H9 (cell line): ENCODE measurements around the gene TRRAP. TPM values are rescaled to one million over a fixed set of nuclear protein-coding genes. Genes with fewer than 3 reads are reported as not detected.

Source experiments
- DNase-seq: peaks from one replicate; pipeline ENCODE4 v3.0.0-alpha.2; 2017
- H2AFZ ChIP-seq: one replicate; pipeline ENCODE4 v1.6.1; 2013; ENCODE audit warnings: mild to moderate bottlenecking, low read length, control low read depth, moderate library complexity
- H2AK5ac ChIP-seq: 2 replicates; pipeline ENCODE4 v1.6.1; 2013; ENCODE audit warnings: low read length, control low read depth, mixed read lengths; ENCODE audit not compliant: insufficient read length
- H2BK120ac ChIP-seq: one replicate; pipeline ENCODE4 v1.6.1; 2013; ENCODE audit warnings: low read depth, mild to moderate bottlenecking, low read length, control low read depth, inconsistent platforms; ENCODE audit not compliant: poor library complexity, severe bottlenecking
- H2BK12ac ChIP-seq: 2 replicates; pipeline ENCODE4 v1.6.1; 2013; ENCODE audit warnings: low read length, control low read depth, mixed read lengths, low read depth; ENCODE audit not compliant: insufficient read length
- H2BK15ac ChIP-seq: 2 replicates; pipeline ENCODE4 v1.6.1; 2013; ENCODE audit warnings: low read depth, low read length, control low read depth
- H2BK20ac ChIP-seq: one replicate; pipeline ENCODE4 v1.6.1; 2013; ENCODE audit warnings: low read depth, mild to moderate bottlenecking, low read length, control low read depth, inconsistent platforms; ENCODE audit not compliant: poor library complexity, severe bottlenecking
- H2BK5ac ChIP-seq: 2 replicates; pipeline ENCODE4 v1.6.1; 2013; ENCODE audit warnings: low read length, control low read depth, mixed read lengths; ENCODE audit not compliant: insufficient read length
- H3K14ac ChIP-seq: 2 replicates; pipeline ENCODE4 v1.6.1; 2013; ENCODE audit warnings: low read length, control low read depth; ENCODE audit not compliant: insufficient read depth
- H3K18ac ChIP-seq: 2 replicates; pipeline ENCODE4 v1.6.1; 2013; ENCODE audit warnings: low read depth, mild to moderate bottlenecking, mixed read lengths, low read length, control low read depth; ENCODE audit not compliant: insufficient read length
- H3K23ac ChIP-seq: 2 replicates; pipeline ENCODE4 v1.6.1; 2013; ENCODE audit warnings: low read length, control low read depth, mixed read lengths, low read depth; ENCODE audit not compliant: insufficient read length
- H3K23me2 ChIP-seq: 2 replicates; pipeline ENCODE4 v1.6.1; 2013; ENCODE audit warnings: low read depth, mild to moderate bottlenecking, mixed read lengths, low read length, control low read depth; ENCODE audit not compliant: insufficient read length, poor library complexity, severe bottlenecking
- H3K27ac ChIP-seq: 2 replicates; pipeline ENCODE4 v1.5.1; 2013; ENCODE audit warnings: low read length, control low read depth, mixed read lengths, low read depth; ENCODE audit not compliant: insufficient read length
- H3K27me3 ChIP-seq: 2 replicates; pipeline ENCODE4 v1.6.1; 2013; ENCODE audit warnings: low read length, control low read depth, inconsistent platforms; ENCODE audit not compliant: insufficient read depth
- H3K4ac ChIP-seq: 2 replicates; pipeline ENCODE4 v1.6.1; 2013; ENCODE audit warnings: low read depth, mild to moderate bottlenecking, control low read depth, inconsistent platforms, low read length, moderate library complexity
- H3K4me1 ChIP-seq: 2 replicates; pipeline ENCODE4 v1.6.1; 2013; ENCODE audit warnings: low read length, control low read depth, inconsistent platforms; ENCODE audit not compliant: insufficient read depth
- H3K4me2 ChIP-seq: 2 replicates; pipeline ENCODE4 v1.6.1; 2013; ENCODE audit warnings: low read length, control low read depth, mixed read lengths; ENCODE audit not compliant: insufficient read length, insufficient read depth
- H3K56ac ChIP-seq: 2 replicates; pipeline ENCODE4 v1.6.1; 2013; ENCODE audit warnings: low read depth, mild to moderate bottlenecking, mixed read lengths, low read length, control low read depth; ENCODE audit not compliant: insufficient read length
- H3K79me1 ChIP-seq: 2 replicates; pipeline ENCODE4 v1.6.1; 2013; ENCODE audit warnings: low read depth, mild to moderate bottlenecking, moderate library complexity, low read length, control low read depth, inconsistent platforms; ENCODE audit not compliant: insufficient read depth, poor library complexity, severe bottlenecking
- H3K79me2 ChIP-seq: 2 replicates; pipeline ENCODE4 v1.6.1; 2013; ENCODE audit warnings: low read length, control low read depth, inconsistent platforms; ENCODE audit not compliant: insufficient read depth
- H3K9ac ChIP-seq: 2 replicates; pipeline ENCODE4 v1.6.1; 2013; ENCODE audit warnings: low read length, control low read depth, mixed read lengths; ENCODE audit not compliant: insufficient read length; ENCODE audit errors: extremely low read depth
- H3K9me3 ChIP-seq: one replicate; pipeline ENCODE4 v1.6.1; 2013; ENCODE audit warnings: low read depth, low read length, inconsistent platforms; ENCODE audit not compliant: control insufficient read depth
- H3T11ph ChIP-seq: one replicate; pipeline ENCODE4 v1.6.1; 2013; ENCODE audit warnings: mild to moderate bottlenecking, low read length, control low read depth, inconsistent platforms
- H4K20me1 ChIP-seq: one replicate; pipeline ENCODE4 v1.6.1; 2013; ENCODE audit not compliant: control insufficient read depth, insufficient read length, insufficient read depth
- H4K5ac ChIP-seq: 2 replicates; pipeline ENCODE4 v1.6.1; 2013; ENCODE audit warnings: low read depth, mild to moderate bottlenecking, mixed read lengths, low read length, control low read depth; ENCODE audit not compliant: insufficient read length
- H4K8ac ChIP-seq: replicated peaks from 2 replicates; pipeline ENCODE4 v1.6.1; 2013; ENCODE audit warnings: low read length, control low read depth, mixed read lengths, low read depth; ENCODE audit not compliant: insufficient read length
- H4K91ac ChIP-seq: 2 replicates; pipeline ENCODE4 v1.6.1; 2013; ENCODE audit warnings: low read depth, mild to moderate bottlenecking, moderate library complexity, mixed read lengths, low read length, control low read depth; ENCODE audit not compliant: insufficient read length
- H3K27ac Mint-ChIP-seq, 3 experiments: 2 replicates in 2 of 3; 3 replicates in 1 of 3; pipeline ENCODE4 v1.8.0; 2020 to 2021; ENCODE audit warnings: mixed read lengths in 3 of 3, mild to moderate bottlenecking in 1 of 3, moderate library complexity in 1 of 3
- H3K27me3 Mint-ChIP-seq: 2 replicates; pipeline ENCODE4 v1.8.0; 2021; ENCODE audit warnings: low read depth, mild to moderate bottlenecking, moderate library complexity, mixed read lengths
- H3K36me3 Mint-ChIP-seq, 3 experiments: 2 replicates in 2 of 3; 3 replicates in 1 of 3; pipeline ENCODE4 v1.8.0; 2020 to 2021; ENCODE audit warnings: low read depth in 3 of 3, mixed read lengths in 3 of 3; ENCODE audit not compliant: insufficient read depth in 1 of 3
- H3K4me1 Mint-ChIP-seq, 2 experiments: 2 replicates each; pipeline ENCODE4 v1.8.0; 2020; ENCODE audit warnings: mixed read lengths in 2 of 2
- H3K4me3 Mint-ChIP-seq, 2 experiments: 2 replicates in 1 of 2; 3 replicates in 1 of 2; pipeline ENCODE4 v1.8.0; 2020 to 2021; ENCODE audit warnings: mild to moderate bottlenecking in 2 of 2, mixed read lengths in 2 of 2, moderate library complexity in 1 of 2
- H3K9me3 Mint-ChIP-seq, 2 experiments: 2 replicates in 1 of 2; 3 replicates in 1 of 2; pipeline ENCODE4 v1.8.0; 2020; ENCODE audit warnings: mild to moderate bottlenecking in 2 of 2, mixed read lengths in 2 of 2, moderate library complexity in 1 of 2
- WGBS: extraction: QIAGEN DNeasy Blood & Tissue Kit; methylation state at CpG from one replicate; pipeline ENCODE4 v1.1.7; 2013; ENCODE audit warnings: missing lambda C conversion rate, low lambda C conversion rate, mixed read lengths; ENCODE audit not compliant: insufficient read length; ENCODE audit errors: extremely low coverage; 5-methylcytosine and 5-hydroxymethylcytosine counted together
- total RNA-seq: library from RNA; stranded (reverse); gene quantifications from 2 replicates; pipeline ENCODE4 v1.2.1, GENCODE V29; 2021
- TF ChIP-seq, protein P1 (sequence below): fragments of 200-600 bp; sonication (generic); conservative IDR thresholded peaks from 3 replicates; pipeline ENCODE4 v1.8.0; 2021; ENCODE audit warnings: antibody characterized with exemption, mild to moderate bottlenecking

Gene TRRAP
- total RNA-seq, 1 experiment from 2014 or later: 58.6 TPM

DNA sequence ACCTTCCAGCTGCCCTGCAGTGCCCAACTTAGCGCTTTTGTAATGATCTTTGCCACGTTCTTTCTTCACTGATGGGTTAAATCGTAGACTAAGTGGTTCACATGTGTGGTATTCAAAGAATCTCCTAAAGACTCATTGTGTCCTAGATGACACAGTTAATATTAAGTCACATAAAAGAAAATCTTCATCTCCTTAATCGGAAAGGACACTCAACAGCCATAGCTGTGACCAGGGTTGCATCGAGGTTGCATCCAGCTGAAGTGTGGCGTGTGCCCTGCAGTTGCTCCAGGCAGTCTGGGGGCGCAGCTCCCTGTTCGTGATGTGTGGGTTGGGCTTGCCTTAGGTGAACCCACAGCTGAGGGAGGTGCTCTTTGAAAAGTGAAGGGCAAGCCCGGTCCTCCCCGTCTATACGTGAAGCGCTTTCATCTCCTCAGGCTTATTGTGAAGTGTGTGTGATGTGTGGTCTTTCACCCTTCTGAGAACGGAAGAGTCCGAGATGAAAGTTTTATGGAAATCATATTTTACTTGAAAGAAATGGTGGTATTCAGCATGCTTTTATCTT, 122.7 kb downstream of the TRRAP start:
- no CpG with 5 or more reads among the region's 14 CpGs for WGBS
- no peaks in the 10 kb centered on the region for H3K79me1 ChIP-seq
- H2BK12ac ChIP-seq: no peak overlapping the region
- TF ChIP-seq, protein P1, sequence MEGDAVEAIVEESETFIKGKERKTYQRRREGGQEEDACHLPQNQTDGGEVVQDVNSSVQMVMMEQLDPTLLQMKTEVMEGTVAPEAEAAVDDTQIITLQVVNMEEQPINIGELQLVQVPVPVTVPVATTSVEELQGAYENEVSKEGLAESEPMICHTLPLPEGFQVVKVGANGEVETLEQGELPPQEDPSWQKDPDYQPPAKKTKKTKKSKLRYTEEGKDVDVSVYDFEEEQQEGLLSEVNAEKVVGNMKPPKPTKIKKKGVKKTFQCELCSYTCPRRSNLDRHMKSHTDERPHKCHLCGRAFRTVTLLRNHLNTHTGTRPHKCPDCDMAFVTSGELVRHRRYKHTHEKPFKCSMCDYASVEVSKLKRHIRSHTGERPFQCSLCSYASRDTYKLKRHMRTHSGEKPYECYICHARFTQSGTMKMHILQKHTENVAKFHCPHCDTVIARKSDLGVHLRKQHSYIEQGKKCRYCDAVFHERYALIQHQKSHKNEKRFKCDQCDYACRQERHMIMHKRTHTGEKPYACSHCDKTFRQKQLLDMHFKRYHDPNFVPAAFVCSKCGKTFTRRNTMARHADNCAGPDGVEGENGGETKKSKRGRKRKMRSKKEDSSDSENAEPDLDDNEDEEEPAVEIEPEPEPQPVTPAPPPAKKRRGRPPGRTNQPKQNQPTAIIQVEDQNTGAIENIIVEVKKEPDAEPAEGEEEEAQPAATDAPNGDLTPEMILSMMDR: no peak
- no peak overlapping the region for H3K14ac ChIP-seq
- Mint-ChIP-seq H3K27ac (peak overlapping the region in 1 of 3 experiments; percentile 48; a peak in 2 of 7 replicates), H3K4me3 (no peak overlapping the region), H3K27me3 (no peaks in the 10 kb centered on the region), H3K36me3 (peaks cover 14 to 78% (median 60%) of the 10 kb centered on the region in 3 experiments; a peak in 6 of 7 replicates), H3K4me1 (no peaks in the 10 kb centered on the region), H3K9me3 (no peaks in the 10 kb centered on the region)
- no peak overlapping the region for H3K56ac ChIP-seq
- no peak overlapping the region for H3K27ac ChIP-seq
- no peak overlapping the region for H3K4me2 ChIP-seq
- H2AFZ ChIP-seq: no peak overlapping the region
- H4K5ac ChIP-seq: no peak overlapping the region
- no peak overlapping the region for H2BK120ac ChIP-seq
- no peak overlapping the region for H3K9ac ChIP-seq
- no peak overlapping the region for H3T11ph ChIP-seq
- no peaks in the 10 kb centered on the region for H3K4me1 ChIP-seq
- no peaks in the 10 kb centered on the region for H4K20me1 ChIP-seq
- DNase-seq: no peak
- no peaks in the 10 kb centered on the region for H3K9me3 ChIP-seq
- H3K23ac ChIP-seq: no peak overlapping the region
- no peak overlapping the region for H2AK5ac ChIP-seq
- H3K4ac ChIP-seq: no peak overlapping the region
- no peaks in the 10 kb centered on the region for H3K27me3 ChIP-seq
- H3K79me2 ChIP-seq: no peaks in the 10 kb centered on the region
- H2BK20ac ChIP-seq: no peak overlapping the region
- H3K18ac ChIP-seq: no peak overlapping the region
- no peak overlapping the region for H4K91ac ChIP-seq
- H2BK15ac ChIP-seq: no peak overlapping the region
- H2BK5ac ChIP-seq: no peak overlapping the region
- H3K23me2 ChIP-seq: no peaks in the 10 kb centered on the region
- no peak overlapping the region for H4K8ac ChIP-seq
